Activated CD8-positive, alpha-beta memory T cell treated with anti-CD3 and anti-CD28 coated beads for 1 hour (primary cell): ENCODE results near the gene CRIM1.

Experiments
- DNase-seq, 2 donors: peaks; one replicate each; pipeline ENCODE4 v3.0.0-alpha.2; 2020; ENCODE audit warnings: low read depth in 1 of 2; ENCODE audit errors: extremely low read depth in 1 of 2

Gene CRIM1

DNA sequence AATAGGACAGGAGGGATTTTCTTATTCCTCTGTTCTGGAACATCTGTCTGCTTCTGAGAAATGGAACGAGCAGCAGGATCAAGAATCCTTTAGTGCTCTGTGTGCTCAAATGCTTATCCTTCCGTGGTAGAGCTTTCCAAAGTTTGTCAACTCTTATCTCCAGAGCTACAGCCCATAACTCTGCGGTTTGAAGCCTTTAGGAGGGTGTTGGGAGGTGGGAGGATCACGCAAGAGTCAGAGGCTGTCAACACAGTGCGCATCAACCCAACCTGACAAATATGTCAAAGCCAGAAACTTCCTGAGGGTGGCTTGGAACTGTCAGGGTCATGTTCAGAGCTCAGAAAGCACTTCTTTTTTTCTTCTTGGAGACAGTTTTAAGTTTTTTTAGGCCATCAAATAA is 95.9 kb downstream of the CRIM1 start:
- DNase-seq: no peak

DNA sequence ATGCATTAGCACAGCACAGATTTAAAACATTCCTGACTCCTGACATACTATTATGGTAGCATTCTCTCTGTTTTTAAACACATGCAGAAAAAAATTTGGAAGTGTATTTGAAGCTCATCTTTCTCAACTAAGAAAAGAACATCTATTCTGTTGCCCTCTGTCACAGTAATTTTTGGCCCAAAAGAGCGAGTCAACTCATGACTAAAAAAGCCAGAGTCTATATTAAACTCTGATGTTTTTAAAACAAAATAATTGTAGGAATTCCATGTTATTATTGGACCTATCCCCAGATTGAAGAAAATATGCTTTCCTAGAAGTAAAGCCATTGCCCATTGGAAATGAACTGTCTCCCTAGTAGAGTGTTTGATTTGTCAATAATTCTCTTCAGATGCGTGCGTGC is 96.7 kb downstream of the CRIM1 start:
- no peak for DNase-seq

DNA sequence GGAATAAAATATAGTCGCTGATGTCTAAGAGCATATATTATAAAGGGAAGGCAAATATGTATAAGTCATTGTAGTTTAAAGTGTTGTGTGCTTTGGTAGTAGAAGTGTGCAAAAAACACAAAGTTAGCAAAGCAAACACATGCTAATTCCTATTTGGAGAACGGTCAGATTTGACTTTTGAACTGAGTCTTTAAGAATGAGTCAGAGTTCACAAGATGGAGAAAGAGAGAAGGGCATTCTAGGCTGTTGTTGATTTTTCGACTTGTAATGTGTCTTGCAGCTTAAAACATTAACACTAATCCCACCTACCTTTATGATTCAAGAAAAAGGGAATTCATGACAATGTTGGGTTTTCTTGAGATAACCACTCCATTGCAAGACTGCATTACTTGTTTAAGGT is 98.1 kb downstream of the CRIM1 start:
- no peak for DNase-seq

DNA sequence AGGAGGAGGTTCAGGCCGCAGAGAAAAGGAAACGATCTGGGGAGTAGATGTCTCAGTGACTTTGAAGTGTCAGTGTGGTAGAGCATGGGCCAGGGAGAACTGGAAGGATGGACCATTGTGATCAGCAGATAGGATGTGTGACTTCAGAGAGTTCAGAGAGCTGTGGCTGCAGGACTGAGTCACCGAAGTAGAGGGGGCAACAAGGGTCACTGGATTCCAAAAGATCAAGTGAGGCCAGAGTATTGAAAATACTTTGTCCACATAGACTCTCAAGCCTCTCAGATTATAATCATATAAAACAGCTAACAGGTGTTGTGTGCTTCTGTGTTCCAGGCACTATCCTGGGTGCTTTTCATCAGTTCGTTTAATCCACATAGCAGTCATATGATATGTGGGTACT is 99.4 kb downstream of the CRIM1 start:
- no peak for DNase-seq

DNA sequence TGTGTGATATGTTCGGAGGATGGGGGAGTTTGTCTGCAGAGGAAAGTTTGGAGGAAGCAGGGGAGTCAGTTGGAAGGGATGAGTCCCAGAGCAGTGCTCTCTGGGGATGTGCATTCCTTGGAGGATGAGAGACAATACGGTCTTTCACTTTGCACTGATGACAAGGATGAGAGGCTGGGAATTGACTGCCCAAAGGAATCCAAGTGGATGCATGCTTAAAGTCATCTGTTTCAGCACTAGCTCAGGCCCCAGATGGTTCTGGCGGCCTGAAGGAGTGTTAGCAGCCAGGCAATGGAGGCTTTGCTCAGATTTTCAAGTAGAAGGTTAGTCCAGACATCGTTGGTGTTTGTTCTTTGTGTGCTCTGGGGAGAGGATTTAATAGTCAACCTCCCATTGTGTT is 100.2 kb downstream of the CRIM1 start:
- no peak for DNase-seq

- DNase-seq: no peak
Observed at GRCh38 chr2:36456227-36457175, 100.9 kb downstream of the CRIM1 start.

- DNase-seq: no peak
Observed at GRCh38 chr2:36458106-36458505, 102.5 kb downstream of the CRIM1 start.

DNA sequence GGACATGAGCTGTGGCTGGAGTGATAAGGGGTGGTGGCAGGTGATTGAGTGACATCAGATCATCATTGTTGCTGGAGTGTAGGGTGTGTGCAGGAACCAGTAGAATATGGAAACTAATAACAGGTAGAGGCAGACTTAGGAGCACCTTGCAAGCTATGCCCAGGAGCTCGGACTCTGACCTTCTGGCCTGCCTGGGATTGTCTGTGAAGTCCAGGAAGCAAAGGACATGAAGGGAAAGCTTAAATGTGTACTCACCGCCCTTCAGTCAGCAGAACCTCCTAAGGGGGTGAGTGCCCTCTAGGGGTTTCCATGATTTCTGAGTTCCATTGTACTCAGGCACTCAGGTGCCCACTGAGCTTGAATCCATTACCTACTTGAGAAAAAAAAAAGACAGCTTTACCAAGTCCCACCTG is 104.2 kb downstream of the CRIM1 start:
- no peak for DNase-seq

DNA sequence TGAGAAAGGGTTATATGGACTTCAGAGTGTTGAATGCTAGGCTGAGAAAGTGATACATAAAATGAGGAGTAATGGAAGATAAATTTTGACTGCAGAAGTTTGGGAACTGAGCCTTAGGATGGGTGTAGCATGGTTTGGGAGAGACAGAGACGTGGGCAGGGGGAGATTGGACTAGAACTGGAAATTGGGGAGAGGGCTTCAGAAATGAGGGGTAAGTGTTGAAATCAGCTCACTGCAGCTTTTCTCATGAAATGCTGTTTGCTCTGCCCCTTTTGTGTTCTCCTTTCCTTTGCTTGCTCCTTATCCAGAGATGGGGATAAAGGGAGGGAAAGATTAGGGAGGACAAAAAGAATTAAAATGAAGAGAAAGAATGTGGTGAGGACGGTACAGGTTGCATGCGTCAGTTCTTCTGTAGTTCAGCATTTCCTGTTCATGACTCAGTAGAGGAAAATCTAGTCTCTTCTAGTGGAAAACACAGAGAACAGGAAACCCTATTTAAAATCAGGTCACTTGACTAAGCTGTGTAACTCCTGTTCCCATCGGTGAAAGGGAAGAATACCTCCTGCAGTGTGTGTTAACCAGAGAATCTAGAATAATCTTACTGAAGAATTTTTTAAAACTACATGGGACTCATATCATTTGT is 105.6 kb downstream of the CRIM1 start:
- no peak for DNase-seq

GRCh38 chr2:36462311-36462935 is 106.8 kb downstream of the CRIM1 start:
- no peak for DNase-seq

DNA sequence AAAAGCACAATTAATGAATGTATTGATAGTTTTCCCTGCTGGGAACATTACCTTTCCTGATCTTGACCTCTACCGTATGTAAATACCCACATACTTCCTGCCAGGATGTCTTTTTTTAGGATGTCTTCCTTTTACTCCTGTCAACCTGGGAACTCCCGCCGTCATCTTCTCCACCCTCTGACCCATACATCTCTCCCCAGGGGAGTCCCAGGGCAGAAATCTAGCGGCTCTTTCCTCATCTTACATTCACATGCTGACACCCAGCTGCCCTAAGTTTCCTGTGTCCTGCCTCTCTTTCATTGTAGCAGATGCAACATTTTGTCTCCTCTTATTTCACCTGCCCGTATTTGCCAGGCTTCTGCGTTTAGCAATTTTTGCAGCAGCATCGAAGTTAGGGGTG is 107.8 kb downstream of the CRIM1 start:
- DNase-seq: no peak

DNA sequence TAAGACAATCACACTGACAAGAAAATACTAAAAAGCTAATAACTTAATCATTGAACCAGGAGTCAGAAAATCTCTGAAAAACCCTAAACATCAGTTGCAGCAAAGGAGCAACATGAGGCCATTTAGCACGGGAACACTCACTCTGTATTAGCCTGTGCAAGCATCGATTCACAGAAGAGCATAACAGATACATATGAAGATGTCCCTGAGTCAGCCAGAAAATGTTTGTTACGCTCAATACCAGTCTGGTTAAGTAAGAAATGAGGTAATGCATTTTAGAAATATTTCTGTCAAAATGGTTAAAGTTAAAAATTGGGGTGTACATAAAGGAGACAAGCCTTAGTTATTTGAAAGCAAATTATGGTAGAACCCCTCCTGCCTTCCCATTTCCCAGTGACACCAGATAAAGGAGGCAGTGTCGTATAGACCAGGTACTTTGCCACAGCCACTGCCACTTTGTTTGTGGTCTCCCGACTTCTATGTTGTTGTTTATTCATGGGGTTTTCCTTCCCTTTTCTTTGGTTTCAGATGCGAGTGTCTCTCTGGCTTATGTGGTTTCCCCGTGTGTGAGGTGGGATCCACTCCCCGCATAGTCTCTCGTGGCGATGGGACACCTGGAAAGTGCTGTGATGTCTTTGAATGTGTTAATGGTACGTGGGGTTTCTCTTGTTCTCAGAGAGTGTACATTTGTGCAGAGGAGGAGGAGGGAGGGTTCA is 108.6 kb downstream of the CRIM1 start:
- DNase-seq: no peak

DNA sequence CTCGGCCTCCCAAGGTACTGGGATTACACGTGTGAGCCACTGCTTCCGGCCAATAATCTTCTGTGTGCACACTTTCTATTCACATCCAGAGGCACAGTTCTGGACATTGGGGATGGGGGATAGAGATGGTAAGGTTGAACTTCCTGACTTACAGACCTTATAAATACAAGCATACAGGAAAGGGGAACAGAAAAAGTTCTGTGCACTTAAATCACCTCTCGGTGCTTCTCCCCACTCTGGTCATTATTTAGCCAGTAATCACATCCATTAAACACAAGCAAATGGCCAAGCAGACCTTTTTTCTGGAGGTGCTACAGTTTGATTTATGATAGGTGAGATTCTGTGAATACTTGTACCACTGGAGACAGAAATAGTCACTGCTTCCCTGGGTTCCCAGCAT is 110.6 kb downstream of the CRIM1 start:
- no peak for DNase-seq

GRCh38 chr2:36468463-36469105 is 113.0 kb downstream of the CRIM1 start:
- DNase-seq: no peak

- DNase-seq: no peak
Observed at GRCh38 chr2:36469106-36469477, 113.5 kb downstream of the CRIM1 start.

DNA sequence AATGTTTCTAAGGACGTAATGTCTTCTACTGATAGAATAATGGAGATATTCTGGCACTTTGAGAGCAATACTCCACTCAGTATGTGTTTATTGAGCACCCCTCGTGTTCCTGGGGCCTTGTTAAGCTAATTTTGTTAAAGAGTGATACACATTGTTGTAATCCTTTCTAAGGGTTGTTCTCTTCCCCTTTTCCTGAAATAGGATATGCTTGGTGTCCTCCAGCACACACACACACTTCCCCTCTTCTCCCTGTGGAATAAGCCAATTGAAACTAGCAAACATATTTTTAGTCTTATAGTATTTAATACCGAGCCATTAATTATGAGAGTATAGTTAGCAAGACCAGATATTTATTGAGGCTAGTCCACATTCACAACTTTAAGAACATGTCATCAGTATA is 114.1 kb downstream of the CRIM1 start:
- no peak for DNase-seq

DNA sequence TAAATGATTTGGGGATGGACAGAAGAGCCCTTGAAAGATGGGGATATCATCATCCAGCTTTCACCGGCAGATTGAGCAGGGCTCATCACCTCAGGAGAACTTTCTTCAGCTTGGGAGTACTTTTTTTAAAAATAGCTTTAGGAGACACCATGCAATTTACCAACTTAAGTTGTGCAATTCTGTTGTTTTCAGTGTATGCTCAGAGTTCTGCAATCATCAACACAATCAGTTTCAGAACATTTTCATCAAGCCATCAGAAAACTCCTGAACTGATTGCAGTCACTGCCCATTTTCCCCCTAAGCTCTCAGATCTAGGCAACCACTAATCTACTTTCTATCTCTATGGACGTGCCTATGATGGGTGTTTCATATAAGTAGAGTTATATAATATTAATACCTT is 117.7 kb downstream of the CRIM1 start:
- DNase-seq: no peak

GRCh38 chr2:36476411-36476810 is 120.8 kb downstream of the CRIM1 start:
- no peak for DNase-seq

DNA sequence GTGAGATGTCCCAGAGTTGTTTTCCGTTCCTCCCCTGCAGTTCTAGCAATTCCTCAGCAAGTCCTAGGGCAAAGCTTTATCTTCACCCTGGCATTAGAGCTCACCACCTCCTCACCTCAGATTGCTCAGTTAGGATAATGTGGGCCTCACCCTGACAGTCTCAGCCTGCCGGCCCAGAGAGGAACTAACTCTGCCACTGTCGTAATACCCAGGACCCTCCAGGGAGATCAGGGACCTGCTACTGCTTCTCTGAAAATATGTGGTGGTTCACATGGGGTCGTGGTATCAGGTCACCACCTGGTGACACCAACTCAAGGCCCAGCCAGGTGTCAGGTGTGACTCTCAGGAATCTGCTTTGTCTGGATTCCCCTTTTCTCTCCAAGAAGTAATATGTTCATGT is 121.7 kb downstream of the CRIM1 start:
- DNase-seq: no peak

DNA sequence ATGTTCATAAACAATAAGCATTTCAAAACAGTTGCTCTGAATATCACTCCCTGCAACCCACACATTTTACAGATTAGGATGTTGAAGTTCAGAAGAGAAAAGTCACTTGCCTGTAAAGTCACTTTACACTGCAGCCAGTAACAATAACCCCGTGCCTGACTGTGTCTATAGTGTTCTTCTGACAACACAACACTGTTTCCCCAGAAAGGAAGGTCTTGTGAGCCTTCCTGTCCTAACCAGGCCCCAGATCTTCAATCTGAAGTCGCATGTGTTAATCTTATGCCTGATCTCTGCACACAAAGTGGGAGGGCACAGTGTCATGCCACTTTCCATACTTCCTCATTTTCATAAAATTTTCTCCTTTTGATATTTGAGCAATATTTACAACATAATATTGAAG is 122.2 kb downstream of the CRIM1 start:
- no peak for DNase-seq

DNA sequence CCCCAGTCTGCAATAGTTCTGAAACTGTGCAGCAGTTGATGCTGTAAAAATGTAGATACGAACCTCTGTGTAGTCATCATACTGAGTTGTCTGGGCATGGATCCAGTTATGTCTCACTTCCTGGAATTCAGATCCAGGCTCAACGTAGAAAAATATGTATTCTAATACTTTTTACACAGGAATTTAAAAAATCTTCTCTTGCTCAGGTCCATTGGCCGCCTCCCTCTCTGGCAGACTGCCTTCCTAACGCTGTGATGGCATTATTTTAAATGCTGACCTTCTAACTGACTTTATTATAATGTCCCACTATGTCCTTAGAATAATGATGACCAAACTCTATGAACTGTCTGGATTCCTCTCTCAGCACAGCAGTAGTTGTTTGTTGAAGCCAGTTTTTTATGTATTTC is 122.8 kb downstream of the CRIM1 start:
- DNase-seq: no peak
